HG02610 (cell line): ENCODE results near the gene ZNF862.
A peak's percentile ranks its signal among the peaks of the same experiment; 100 is the strongest.

Experiments used
- ATAC-seq: cut with Tn5 transposase; IDR thresholded peaks from one replicate; pipeline ENCODE4 v1.9.1; 2021; ENCODE audit warnings: mild to moderate bottlenecking, moderate library complexity; ENCODE audit not compliant: unreplicated experiment

Gene ZNF862

DNA sequence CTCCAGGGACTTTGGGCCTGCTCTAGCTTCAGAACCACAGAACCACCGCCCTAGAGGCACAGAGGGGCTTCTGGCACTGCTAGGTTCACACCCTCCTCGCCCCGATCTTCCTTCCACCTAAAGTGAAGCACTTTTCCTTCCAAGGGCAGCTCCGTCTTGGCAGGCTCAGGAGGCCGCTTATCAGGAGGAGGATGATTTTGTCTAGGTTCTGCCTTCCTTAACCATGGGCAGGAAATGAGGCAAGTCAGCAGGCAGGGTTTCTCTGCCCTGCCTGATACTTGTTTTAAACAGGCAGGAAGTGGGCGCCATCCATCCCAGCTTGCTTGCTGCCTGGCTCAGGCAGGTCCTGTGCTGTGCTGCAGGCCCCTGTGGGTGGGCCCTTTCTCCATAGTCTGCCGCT lies 27.3 kb downstream of the ZNF862 start:
- no peak for ATAC-seq

DNA sequence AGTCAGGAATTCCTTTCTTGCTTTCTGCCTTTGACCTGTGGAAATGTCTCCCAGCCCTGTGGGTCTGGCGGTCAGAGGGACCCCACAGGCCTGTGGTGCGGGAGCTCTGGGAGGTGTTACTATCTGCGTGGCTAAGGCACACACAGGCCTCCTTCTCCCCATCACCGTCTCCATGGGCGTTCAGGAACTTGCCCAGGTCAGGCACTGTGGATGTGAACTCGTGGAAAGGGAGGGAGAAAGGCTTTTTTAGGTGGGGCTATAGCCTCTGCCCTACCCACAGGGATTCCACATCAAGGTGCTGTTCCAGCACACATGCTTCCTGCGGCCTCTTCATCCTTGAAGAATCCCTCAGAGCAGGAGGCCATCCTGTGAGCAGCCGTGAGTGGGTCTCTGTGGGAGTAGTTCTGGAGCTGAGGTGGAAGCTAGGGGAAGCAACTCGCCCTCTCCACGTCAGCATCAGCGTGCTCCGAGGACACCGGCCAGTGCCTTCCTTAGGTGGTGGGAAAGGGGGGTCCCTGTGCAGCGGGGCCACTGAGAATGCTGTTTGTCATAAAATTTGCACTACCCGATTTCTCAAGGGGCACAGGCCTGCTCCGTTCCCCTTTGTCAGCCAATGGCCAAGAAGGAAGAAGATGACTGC lies 28.1 kb downstream of the ZNF862 start:
- no peak for ATAC-seq

DNA sequence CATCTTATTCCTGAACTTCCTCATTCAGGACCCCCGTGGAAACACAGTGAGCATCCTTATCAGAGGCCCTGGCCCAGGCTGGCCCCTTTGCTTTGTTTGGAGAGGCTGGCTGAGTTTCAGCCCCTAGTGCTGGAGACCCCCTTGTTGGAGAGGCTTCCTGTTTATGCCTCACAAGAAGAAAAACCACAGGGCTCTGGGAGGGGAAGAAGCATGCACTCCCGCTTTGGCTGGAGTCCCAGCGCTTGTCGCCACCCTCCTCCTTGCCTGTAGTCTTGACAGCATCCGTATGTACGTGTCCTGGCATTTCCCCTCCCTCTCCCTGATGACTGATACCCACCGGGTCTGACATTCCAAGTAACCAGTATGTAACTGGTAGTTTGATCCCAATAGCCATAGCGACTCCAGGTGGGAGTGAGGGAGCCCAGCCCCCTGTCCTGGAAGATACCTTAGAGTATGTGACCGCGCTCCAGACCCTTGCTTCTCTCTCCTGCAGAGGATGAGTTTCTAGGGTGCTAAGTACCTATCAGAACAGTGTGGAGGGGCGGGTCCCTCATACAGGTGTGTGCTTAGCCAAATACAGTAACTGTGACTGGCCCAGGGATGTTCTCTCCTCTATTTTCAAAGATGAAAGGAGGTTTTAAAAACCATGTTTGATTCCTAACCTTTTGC lies 28.7 kb downstream of the ZNF862 start:
- ATAC-seq = no peak

DNA sequence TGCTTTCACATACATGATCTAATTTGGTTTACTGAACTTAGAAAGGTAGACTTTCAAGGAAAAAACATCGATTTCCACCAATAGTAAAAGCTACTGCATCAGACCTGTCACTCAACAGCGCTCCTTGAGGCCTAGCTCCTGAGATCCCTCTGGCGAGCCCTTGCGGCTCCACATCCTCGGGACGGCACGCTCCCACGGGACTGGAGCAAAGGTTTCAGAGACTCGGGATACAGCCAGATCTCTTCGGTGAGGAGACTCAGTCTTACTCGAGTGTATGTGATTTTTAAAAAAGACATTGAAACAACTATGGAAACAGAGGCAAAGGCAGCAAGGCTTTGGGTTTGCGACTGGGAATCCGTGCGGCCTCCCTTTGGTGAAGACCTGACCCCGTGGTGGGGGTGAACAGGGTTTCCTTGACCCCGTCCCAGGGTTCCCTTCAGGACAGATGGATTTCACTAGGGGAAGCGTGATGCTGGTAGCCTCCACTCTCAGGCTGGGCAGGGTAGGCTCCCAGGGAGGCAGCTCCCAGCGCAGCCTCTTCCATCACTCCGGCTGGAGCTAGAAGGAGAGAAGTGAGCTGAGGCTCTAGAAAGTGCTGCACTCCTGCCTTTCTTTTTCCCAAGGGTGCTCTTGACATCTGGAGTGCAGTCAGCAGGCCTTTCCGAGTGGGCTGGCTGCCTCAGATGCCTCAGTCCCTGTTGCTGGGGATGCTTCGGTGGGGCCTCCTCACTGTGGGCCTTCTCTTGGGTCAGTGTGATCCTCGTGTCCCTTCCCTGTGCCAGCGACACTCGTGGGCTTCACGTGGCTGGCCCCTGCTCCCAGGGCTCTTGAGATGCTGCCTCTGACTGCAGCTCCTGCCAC lies 29.8 kb downstream of the ZNF862 start:
- ATAC-seq = no peak

DNA sequence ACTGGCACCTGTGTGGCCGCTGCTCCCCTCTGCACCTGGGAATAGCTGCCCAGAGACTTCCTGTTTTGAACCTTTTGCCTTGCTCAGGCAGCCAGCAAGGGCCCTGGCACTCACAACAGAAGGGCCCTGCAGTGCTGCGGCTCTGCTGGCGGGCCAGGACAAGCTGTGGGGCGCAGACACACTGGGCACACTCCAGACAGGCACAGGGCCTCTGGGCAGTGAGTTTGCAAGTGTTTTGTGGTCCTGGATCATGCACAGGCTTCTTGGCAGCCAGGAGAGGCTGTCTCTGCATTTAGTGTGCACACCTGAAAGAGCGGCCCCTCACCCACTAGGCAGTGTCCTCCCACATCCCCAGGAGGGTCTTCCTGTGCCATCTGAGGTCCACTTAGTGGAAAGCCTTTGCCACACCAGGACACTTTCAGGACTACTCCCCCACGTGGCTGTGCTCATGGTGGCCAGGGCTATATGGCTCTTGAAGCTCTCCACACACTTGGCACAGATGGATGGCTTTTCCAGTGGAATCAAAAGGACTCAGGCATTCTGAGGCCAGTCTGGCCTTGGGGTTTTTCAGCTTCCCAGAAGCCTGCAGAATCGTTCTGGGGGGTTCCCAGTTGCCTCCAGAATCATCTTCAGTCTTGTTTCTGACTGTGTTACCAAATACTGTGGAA lies 30.6 kb downstream of the ZNF862 start:
- ATAC-seq = no peak

DNA sequence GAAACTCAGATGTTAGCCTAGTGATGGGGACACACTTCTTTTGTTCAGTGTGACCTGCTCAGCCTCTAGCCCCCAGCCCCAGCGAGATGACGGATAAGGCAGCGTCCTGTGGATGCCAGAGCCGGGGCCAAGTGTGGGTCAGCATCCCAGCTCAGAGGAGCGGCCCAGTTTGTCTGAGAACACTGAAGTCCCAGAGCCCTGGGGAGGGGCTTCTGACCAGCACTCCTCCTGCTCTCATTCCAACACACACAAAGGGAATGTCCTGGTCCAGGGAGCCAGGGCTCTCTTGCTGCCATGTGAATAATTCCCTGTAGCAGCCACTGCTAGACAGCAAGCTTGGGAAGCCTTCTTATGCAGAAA lies 31.1 kb downstream of the ZNF862 start:
- ATAC-seq = no peak

DNA sequence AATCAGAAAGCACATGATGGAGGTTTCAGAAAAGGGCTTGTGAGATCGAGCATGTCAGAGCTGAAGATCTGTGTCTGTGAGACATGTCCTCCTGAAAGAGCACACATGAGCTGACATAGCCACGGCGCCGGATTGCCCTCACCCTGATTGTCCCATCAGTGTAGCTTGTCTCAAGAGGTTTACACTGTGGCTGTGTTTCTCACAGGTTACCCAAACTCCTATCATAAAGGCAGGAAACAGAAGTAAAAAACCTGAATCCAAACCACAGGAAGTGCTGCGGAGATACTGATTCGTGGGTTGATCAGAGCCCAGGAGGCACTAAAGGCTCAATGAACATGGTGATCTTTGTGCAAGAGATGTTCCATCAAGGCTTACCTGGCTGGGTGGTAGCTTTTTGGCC lies 31.7 kb downstream of the ZNF862 start:
- ATAC-seq = no peak

DNA sequence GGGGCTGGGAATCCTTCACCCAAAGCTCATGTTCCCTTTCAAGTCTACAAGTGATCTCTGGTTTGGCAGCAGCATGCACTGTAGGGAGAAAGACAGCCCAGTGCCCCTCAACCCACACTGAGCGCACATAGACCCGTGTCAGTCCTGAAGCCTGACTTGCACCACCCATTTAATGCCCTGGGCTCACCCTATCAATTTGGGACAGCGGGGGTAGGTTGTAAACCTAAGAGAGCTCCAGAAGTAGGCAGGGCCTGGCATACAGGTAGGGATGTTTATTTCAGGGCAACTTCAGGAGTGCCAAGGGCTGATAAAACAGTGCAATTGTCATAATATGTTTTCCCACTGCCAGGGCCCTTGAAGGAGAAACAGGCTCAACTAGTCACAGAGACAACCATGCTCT lies 32.1 kb downstream of the ZNF862 start:
- ATAC-seq = no peak

DNA sequence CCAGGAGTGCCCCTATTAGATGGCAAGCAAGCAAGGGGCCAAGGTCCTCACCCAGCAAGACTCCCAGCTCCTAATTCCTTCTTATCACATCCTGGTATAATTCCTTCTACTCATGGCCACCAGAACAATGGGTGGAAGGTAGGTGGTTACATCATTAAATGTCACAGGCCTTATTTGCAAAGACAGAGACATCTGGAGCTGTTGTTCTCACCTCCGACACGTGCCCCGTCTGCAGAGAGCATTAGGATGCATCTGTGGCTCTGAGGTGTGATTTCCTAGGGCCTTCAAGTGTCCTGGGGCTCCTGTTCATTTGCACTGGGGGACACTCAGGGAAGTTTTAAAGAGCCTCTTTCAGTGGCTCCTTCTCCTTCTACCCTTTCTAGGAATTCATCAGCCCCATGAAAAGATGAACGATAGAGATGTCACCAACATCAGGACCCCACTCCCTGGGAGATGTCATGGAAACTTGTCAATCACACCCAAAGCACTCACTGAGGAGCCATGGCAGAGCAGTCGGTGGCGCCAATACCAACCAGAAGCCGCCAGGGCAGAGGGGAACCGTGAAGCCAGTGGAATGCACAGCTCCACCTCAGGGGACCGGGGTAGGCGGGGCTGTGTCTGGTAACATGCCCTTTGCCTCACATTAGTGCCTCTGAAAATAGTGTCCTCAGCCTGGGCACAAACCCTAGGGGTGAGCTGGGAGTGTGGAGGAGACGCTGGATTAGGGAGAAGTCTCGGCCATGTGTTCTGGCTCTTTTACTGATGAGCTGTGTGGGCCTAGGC lies 32.7 kb downstream of the ZNF862 start:
- ATAC-seq = no peak

DNA sequence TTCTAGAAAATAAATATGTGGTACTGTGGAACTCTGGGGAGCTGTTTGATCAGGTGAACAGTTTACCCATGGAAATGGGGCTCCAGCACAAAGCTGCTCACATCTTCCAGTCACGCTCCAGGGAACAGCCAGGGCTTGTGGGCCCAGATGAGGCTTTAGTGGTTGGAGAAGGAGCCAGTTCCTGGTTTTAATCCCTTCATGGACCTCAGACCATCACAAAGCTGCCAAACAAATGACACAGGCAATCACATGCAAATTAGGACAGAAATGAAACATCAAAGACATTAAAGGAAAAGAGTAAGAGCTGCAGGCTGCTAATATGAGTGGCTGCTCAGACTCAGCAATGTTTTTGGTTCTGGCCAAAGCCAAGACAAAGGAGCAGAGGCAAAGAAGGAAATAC lies 33.4 kb downstream of the ZNF862 start:
- no peak for ATAC-seq

DNA sequence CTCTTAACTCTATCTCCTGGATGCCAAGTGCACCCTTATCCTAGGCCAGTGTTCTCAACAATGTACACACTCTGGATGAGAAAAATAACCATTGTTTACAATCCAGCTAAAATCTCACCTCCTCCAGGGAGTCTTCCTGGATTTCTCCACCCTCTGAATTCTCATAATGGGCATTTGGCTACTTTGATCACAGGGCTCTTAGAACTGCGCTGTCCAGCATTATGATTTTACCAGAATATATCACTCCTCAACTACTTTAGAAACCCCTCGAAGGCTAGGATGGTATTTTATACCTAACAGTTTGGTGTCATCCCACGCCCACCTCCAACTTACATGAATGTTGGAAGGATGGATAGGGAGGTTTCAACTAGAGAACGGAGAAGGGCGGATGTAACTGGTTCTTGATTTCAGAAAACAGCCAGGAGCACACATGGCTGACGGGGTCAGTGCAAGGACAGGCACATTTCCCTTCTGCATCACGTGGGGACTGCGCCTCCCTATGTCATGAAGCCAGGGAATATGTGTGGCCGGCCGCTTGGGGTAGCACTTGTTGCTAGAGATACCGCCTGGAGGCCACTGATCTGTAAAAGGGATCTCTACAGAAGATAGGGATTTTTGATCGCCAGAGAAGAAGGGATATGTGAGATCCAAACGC lies 34.4 kb downstream of the ZNF862 start:
- no peak for ATAC-seq

DNA sequence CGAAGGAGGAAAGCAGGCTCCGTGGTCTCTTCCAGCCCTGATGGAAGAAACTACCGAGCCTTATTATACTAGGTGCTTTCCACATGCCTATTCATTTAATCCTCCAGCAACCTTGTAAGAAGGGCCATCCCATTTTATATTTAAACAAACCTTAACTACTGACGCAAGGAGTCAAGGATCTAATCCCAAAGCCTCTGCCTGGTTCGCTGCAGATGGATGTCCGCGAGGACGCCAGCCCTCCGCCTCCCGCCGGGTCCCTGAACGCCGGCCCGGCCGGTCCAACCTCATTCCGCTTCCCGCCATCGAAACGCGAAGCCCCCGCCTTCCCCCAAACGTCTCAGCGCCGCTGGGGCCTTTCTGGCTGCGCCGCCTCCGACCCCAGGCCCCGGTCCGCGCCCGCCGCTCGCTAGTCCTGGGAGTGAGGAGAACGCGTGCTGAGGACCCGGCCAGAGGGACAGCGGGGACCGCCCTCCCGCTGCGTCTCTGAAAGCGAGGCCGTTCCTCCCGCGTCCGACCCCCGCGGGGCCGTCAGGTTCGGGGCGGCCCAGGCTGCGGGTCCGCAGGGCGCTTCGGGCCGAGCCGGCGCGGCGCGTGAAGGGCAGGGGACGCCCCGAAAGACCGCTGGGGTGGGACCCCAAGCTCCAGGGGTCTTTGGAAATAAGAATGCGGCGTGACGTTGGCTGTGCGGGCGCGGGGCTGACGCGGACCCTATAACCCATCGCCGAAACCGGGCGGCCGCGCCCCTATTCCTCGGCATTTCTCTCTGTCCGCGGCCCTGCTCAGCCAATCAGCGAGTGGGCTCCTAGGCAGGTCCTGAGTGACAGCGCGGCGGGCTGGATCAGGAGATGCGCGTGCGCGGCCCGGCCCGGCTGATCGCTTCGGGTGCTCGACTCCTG lies 35.1 kb downstream of the ZNF862 start, which contains the start of gene ATP6V0E2:
Gene ATP6V0E2, plus strand, starts transcription at position 896 of the 896 bp plus-strand sequence. CDS start 97 bp downstream, outside the sequence.
- ATAC-seq = peak; percentile 91

DNA sequence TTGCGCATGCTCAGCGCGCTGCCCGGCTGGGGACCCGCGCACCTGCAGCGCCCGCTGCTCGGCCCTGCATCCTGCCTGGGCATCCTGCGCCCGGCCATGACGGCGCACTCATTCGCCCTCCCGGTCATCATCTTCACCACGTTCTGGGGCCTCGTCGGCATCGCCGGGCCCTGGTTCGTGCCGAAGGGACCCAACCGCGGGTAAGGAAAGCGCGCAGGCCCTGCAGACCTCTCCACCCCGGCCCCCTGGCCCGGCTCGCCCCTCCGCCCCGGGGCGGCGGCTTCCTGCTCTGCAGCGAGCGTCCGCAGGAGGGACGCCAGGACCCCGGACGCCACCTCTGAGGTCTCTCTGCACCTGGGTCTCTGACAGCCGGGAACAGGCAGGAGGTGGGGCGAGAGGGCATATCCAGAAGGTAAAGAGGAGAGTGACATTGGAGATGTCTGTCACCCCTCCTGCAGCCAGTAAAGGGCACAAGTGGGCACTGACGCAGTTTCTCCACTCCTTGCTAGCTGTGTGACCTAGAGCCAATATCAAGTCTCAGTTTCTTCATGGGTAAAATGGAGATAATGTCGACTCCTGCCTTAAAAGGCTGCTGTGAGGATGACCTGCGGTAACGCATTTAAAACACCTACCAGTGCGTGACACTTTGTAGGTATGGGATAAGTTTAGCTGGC lies 35.9 kb downstream of the ZNF862 start:
- peak; percentile 22 for ATAC-seq

DNA sequence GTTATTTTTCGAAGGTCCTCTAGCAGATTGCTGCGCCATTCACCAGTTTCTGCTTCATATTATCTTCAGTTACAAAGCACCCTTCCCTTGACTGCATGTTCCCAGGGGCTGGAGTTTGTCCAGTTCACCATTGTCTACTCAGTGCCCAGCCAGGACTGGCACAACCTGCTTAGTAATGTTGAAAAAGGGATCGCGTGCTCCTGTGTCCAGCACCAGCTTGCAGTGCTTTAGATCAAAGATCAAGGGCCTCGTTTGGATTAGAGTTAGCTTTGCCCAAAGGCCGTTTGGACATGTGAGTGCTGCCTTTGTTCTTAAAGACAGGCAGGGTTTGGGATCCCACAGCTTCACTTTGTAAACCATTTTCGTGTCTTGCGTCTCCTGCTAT lies 36.5 kb downstream of the ZNF862 start:
- no peak for ATAC-seq

DNA sequence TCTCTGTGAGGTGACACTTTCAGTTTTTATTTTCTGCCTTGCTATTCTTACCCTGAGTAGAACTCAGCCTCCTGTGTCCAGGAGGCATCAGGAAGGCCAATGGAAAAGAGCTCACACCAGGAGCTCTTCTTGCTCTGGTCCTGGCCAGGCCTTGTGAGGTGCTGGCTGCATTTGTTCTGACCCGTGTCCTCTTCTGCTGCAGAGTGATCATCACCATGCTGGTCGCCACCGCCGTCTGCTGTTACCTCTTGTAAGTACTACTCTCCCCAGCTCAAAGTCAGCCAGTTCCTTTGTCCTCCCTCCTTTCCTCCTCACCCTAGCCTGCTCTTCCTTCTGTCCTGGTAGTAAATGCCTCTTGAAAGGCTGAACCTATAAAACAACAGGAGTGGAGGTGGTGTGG lies 37.2 kb downstream of the ZNF862 start:
- no peak for ATAC-seq

DNA sequence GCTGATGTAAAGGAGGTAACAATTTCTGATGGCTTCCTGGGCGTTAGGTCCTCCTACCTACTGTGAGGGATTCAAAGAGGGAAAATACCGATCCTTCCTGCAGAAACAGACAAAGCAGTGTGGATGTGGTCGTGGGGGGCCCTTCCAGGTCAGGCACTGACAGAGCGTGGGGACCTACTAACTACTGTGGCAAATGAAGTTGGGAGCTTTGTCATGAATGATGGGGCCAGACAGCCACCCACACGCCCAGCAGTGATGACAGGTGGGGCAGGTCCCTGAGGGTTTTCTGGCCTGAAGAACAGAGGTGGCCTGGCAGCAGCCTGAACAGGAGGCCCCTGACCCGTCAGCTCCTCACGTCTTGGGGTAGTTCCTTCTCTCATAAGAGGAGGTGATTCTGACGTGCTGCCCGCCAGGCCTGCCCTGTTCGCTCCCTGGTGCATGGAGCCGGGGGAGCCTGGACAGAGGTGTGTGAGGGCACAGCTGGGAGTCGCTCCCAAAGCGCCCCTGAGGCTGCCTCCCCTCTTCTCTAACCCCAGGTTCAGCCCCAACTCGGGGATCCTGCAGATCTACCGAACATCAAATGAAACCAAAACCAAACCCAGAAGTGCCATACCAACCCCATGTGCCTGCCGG lies 39.8 kb downstream of the ZNF862 start:
- no peak for ATAC-seq

DNA sequence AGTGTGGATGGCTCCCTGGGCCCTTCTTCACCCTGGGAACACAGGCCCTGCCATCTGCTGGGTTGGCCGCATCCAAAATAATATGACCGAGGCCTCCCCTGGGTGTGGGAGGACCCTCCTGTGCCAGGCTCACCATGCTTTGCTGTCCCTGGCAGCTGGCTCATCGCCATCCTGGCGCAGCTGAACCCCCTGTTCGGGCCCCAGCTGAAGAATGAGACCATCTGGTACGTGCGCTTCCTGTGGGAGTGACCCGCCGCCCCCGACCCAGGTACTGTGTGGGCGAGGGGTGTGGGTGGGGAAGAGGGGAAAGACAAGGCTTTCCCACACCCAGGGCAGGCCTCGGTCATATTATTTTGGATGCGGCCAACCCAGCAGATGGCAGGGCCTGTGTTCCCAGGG lies 40.3 kb downstream of the ZNF862 start:
- ATAC-seq = no peak

DNA sequence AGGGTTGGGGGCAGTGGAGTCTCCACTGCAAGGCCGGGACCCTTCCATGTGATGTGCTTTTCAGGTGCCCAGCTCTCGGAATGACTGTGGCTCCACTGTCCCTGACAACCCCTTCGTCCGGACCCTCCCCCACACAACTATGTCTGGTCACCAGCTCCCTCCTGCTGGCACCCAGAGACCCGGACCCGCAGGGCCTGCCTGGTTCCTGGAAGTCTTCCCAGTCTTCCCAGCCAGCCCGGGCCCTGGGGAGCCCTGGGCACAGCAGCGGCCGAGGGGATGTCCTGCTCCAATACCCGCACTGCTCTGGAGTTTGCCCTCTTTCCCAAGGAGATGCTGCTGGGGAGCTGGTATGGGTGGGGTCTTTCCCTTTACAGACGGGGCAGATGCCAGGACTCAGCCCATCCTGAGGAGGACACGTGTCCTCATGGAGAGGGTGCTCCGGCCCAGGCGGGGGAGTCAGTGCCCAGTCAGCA lies 41.1 kb downstream of the ZNF862 start:
- ATAC-seq = no peak
